GM12878 (cell line): ENCODE measurements around the gene CNNM4. TPM values are rescaled to one million over a fixed set of nuclear protein-coding genes. Genes with fewer than 3 reads are reported as not detected.

Experiments used
- ATAC-seq: fragments of 200-7000 bp; cut with Tn5 transposase; 3 replicates; pipeline ENCODE4 v1.9.1; 2020; ENCODE audit warnings: mild to moderate bottlenecking, moderate library complexity
- BruUV-seq: library from RNA; stranded (reverse); fragments of 400-500 nt; replicated peaks from 2 replicates; lab custom pipeline; 2021; lab: Mats Ljungman, UMichigan
- CTCF ChIA-PET: fragments of 300-600 bp; sonication (Branson Sonifier 250); formaldehyde crosslinking; extraction: SDS; loops from one replicate; lab custom pipeline; 2021; ENCODE audit warnings: inconsistent platforms; lab: Yijun Ruan, JAX
- POLR2A ChIA-PET: fragments of 350-600 bp; formaldehyde crosslinking; extraction: SDS; loops from one replicate; lab custom pipeline; 2021; ENCODE audit warnings: inconsistent platforms; lab: Charles Lee
- RAD21 ChIA-PET: fragments of 300-600 bp; sonication (Branson Sonifier 250); formaldehyde crosslinking; loops from one replicate; lab custom pipeline; 2023; ENCODE audit warnings: antibody characterized with exemption; ENCODE audit not compliant: unreplicated experiment; lab: Charles Lee
- SMC1A ChIA-PET: fragments of 300-600 bp; sonication (Branson Sonifier 250); formaldehyde crosslinking; loops from one replicate; lab custom pipeline; 2023; ENCODE audit not compliant: unreplicated experiment, uncharacterized antibody; lab: Charles Lee
- DNase-seq: peaks from one replicate; pipeline ENCODE4 v3.0.0-alpha.2; 2011; ENCODE audit warnings: low read depth, low spot score
- FAIRE-seq: peaks from 3 replicates; lab custom pipeline; 2011; peaks lifted over from hg19 to GRCh38; lab: Jason Lieb, UNC
- H2AFZ ChIP-seq: 2 replicates; pipeline ENCODE4 v1.6.0; 2011; ENCODE audit warnings: low read depth, low read length, control low read depth; ENCODE audit not compliant: control insufficient read depth
- H3K27ac ChIP-seq: 2 replicates; pipeline ENCODE4 v1.5.1; 2011; ENCODE audit warnings: control low read depth; ENCODE audit not compliant: control insufficient read depth, insufficient read depth
- H3K27me3 ChIP-seq, 2 experiments: replicated peaks in 1 of 2; 2 replicates each; pipeline versions ENCODE4 v1.6.0 to v1.6.1; 2011; ENCODE audit warnings: low read length in 1 of 2; ENCODE audit not compliant: control insufficient read depth in 2 of 2, insufficient read depth in 2 of 2
- H3K36me3 ChIP-seq, 2 experiments: 2 replicates each; pipeline ENCODE4 v1.5.1; 2011; ENCODE audit warnings: low read length in 1 of 2; ENCODE audit not compliant: control insufficient read depth in 2 of 2, insufficient read depth in 2 of 2
- H3K4me1 ChIP-seq: 2 replicates; pipeline ENCODE4 v1.6.1; 2011; ENCODE audit warnings: mild to moderate bottlenecking, low read length, moderate library complexity, mixed read lengths; ENCODE audit not compliant: control insufficient read depth, insufficient read depth
- H3K4me2 ChIP-seq: 2 replicates; pipeline ENCODE4 v1.6.0; 2011; ENCODE audit warnings: control low read depth; ENCODE audit not compliant: control insufficient read depth, insufficient read depth
- H3K4me3 ChIP-seq: fragments of 200-600 bp; sonication (generic); 2 replicates; pipeline ENCODE4 v1.5.1; 2016
- H3K79me2 ChIP-seq: 2 replicates; pipeline ENCODE4 v1.6.0; 2011; ENCODE audit warnings: low read length; ENCODE audit not compliant: control insufficient read depth, insufficient read depth
- H3K9ac ChIP-seq: 2 replicates; pipeline ENCODE4 v1.8.0; 2011; ENCODE audit warnings: low read length, control low read depth, mixed read lengths; ENCODE audit not compliant: control insufficient read depth, insufficient read depth
- H3K9me3 ChIP-seq: replicated peaks from 3 replicates; pipeline ENCODE4 v1.5.1; 2011; ENCODE audit warnings: mild to moderate bottlenecking, low read length; ENCODE audit not compliant: control insufficient read depth, insufficient read depth
- H4K20me1 ChIP-seq: 2 replicates; pipeline ENCODE4 v1.6.0; 2011; ENCODE audit not compliant: control insufficient read depth, insufficient read depth
- BCL11A ChIP-seq: IDR thresholded peaks from 2 replicates; pipeline ENCODE4 v1.6.1; 2011; ENCODE audit warnings: low read depth, low read length
- BMI1 ChIP-seq: fragments of 450-650 bp; IDR thresholded peaks from 2 replicates; pipeline ENCODE4 v1.6.1; 2016; ENCODE audit warnings: mild to moderate bottlenecking, moderate library complexity, borderline replicate concordance
- CEBPZ ChIP-seq: fragments of 150-350 bp; IDR thresholded peaks from 2 replicates; pipeline ENCODE4 v1.6.1; 2016; ENCODE audit warnings: low read depth, low read length
- EP300 ChIP-seq, 2 experiments: fragments of 150-350 bp in 1 of 2; IDR thresholded peaks; 2 replicates each; pipeline ENCODE4 v1.6.1; 2011 to 2012; ENCODE audit warnings: low read depth in 2 of 2, low read length in 2 of 2, borderline replicate concordance in 1 of 2, improper control_type of control experiment in 1 of 2, inconsistent platforms in 1 of 2; ENCODE audit not compliant: control insufficient read depth in 1 of 2
- IRF3 ChIP-seq: fragments of 450-650 bp; IDR thresholded peaks from 2 replicates; pipeline ENCODE4 v1.6.1; 2014; ENCODE audit warnings: mild to moderate bottlenecking
- NFIC ChIP-seq: IDR thresholded peaks from 2 replicates; pipeline ENCODE4 v1.6.1; 2012; ENCODE audit warnings: low read depth, mild to moderate bottlenecking, inconsistent platforms, low read length, moderate library complexity
- SMARCA5 ChIP-seq: fragments of 450-650 bp; IDR thresholded peaks from 2 replicates; pipeline ENCODE4 v1.6.1; 2017; ENCODE audit warnings: mild to moderate bottlenecking
- TAF1 ChIP-seq: IDR thresholded peaks from 2 replicates; pipeline ENCODE4 v1.6.1; 2011; ENCODE audit warnings: mild to moderate bottlenecking, low read depth, low read length, borderline replicate concordance
- YBX1 ChIP-seq: fragments of 450-650 bp; IDR thresholded peaks from 2 replicates; pipeline ENCODE4 v1.6.1; 2016; ENCODE audit warnings: antibody characterized with exemption
- ZNF384 ChIP-seq: IDR thresholded peaks from 2 replicates; pipeline ENCODE4 v1.6.1; 2012; ENCODE audit warnings: low read depth, mild to moderate bottlenecking, low read length, improper control_type of control experiment, borderline replicate concordance
- WGBS: methylation state at CpG from one replicate; pipeline ENCODE4 v1.1.6; 2016; ENCODE audit warnings: low lambda C conversion rate; ENCODE audit not compliant: insufficient replicate concordance, insufficient coverage; ENCODE audit errors: missing lambda C conversion rate; 5-methylcytosine and 5-hydroxymethylcytosine counted together
- in situ Hi-C: fragments of 300-500 bp; cut with MboI; formaldehyde crosslinking; loops from 9 replicates; pipeline ENCODE4 v1.14.3; 2018; ENCODE audit warnings: mixed read lengths
- intact Hi-C: fragments of 100-400 bp; cut with micrococcal nuclease; formaldehyde crosslinking; loops from one replicate; pipeline ENCODE4 v1.14.2; 2022; ENCODE audit not compliant: unreplicated experiment
- polyA plus RNA-seq, 11 experiments: library from polyadenylated mRNA; depleted of rRNA in 4 of 11; unstranded in 6 of 11; stranded (reverse) in 5 of 11; fragments of >200 nt; fragmentation: Nextera tagmentation in 4 of 11; fragmentation: Illumina TruSeq in 1 of 11; extraction: Ambion mirVana in 4 of 11; extraction: Trizol in 1 of 11; gene quantifications; 1 replicate in 1 of 11; 2 replicates in 10 of 11; pipeline versions ENCODE4 v1.2.1 to v1.2.3, GENCODE V29; 2011 to 2016; ENCODE audit warnings: inconsistent platforms in 2 of 11, missing spikeins in 2 of 11, low read depth in 1 of 11
- total RNA-seq, 4 experiments: library from RNA; depleted of rRNA in 3 of 4; stranded (reverse); fragments of >200 nt in 3 of 4; fragmentation: Illumina TruSeq in 1 of 4; extraction: Trizol in 1 of 4; gene quantifications; 2 replicates each; pipeline versions ENCODE4 v1.2.1 to v1.2.3, GENCODE V29; 2013 to 2021
- TF ChIP-seq, protein P1 (sequence below): fragments of 450-650 bp; IDR thresholded peaks from 2 replicates; pipeline ENCODE4 v1.6.1; 2017; ENCODE audit warnings: borderline replicate concordance

The CNNM4 gene
- total and polyA plus RNA-seq, 10 of the 15 experiments (the other 5 are each of a cell fraction or from before 2014, with no cell fraction given), result 2.4 to 13.8 (median 8.1) TPM

- CTCF ChIA-PET, result interaction anchor here (1.3 to 1.4 kb wide), 2 partner anchors 17 to 41 kb away, joined by 3 to 5 read pairs; no protein-coding TSS in a partner anchor
- no peak for ATAC-seq
- no TSS peak for BruUV-seq
Measured at GRCh38 chr2:96757477-96757860, 3.2 kb upstream of the CNNM4 start.

More at GRCh38 chr2:96757477-96757860, 3.2 kb upstream of the CNNM4 start:
- SMC1A ChIA-PET, result interaction anchor here (0.6 to 1.5 kb wide), 2 partner anchors 10 to 121 kb away, joined by 3 to 4 read pairs; no protein-coding TSS in a partner anchor
- H3K4me3 ChIP-seq, result no peak overlapping the region
- POLR2A ChIA-PET, result interaction anchor here (0.9 to 1.4 kb wide), 2 partner anchors 18 to 57 kb away, joined by 3 to 6 read pairs; no protein-coding TSS in a partner anchor
- H3K9ac ChIP-seq, result no peak overlapping the region
- no peak for FAIRE-seq
- in situ Hi-C loops (no loop called here), intact Hi-C loops (no loop called here)
- peaks cover 18% of the 10 kb centered on the region for H3K79me2 ChIP-seq
- no peaks in the 10 kb centered on the region for H3K36me3 ChIP-seq
- no peak for DNase-seq
- peaks cover 8% of the 10 kb centered on the region for H3K4me1 ChIP-seq
- no peaks in the 10 kb centered on the region; a peak in 1 of 4 replicates for H3K27me3 ChIP-seq
- H2AFZ ChIP-seq, result no peak overlapping the region
- H4K20me1 ChIP-seq, result no peaks in the 10 kb centered on the region
- TF ChIP-seq SMARCA5 (no peak), NFIC (no peak), CEBPZ (no peak), BCL11A (no peak), ZNF384 (no peak), BMI1 (no peak), YBX1 (no peak), IRF3 (no peak), TAF1 (no peak), EP300 (IDR thresholded peaks at IDR 0.05; ENCODE audit: borderline replicate concordance in 1 of 2, control insufficient read depth in 1 of 2, low read depth in 2 of 2, low read length in 2 of 2) (no peak)
- TF ChIP-seq, protein P1, sequence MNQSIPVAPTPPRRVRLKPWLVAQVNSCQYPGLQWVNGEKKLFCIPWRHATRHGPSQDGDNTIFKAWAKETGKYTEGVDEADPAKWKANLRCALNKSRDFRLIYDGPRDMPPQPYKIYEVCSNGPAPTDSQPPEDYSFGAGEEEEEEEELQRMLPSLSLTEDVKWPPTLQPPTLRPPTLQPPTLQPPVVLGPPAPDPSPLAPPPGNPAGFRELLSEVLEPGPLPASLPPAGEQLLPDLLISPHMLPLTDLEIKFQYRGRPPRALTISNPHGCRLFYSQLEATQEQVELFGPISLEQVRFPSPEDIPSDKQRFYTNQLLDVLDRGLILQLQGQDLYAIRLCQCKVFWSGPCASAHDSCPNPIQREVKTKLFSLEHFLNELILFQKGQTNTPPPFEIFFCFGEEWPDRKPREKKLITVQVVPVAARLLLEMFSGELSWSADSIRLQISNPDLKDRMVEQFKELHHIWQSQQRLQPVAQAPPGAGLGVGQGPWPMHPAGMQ, result no peak
- TF ChIP-seq, all 136 proteins: peak for 0
- RAD21 ChIA-PET, result interaction anchor here (1.0 kb wide), 1 partner anchor 117 kb away, joined by 4 read pairs; no protein-coding TSS in a partner anchor
- Histone ChIP-seq H3K4me2 (no peak overlapping the region), H3K9me3 (no peaks in the 10 kb centered on the region), H3K27ac (no peak overlapping the region)
- 58% methylated on average over 6 of the region's 6 CpGs for WGBS
